HCT116 (cell line): ENCODE data around the gene CCDC116. TPM values are rescaled to one million over a fixed set of nuclear protein-coding genes. Genes with fewer than 3 reads are reported as not detected.

ENCODE experiments used
- ATAC-seq: fragments of 200-7000 bp; cut with Tn5 transposase; 2 replicates; pipeline ENCODE4 v1.9.1; 2020; ENCODE audit warnings: mild to moderate bottlenecking, moderate library complexity
- BruUV-seq: library from RNA; stranded (reverse); fragments of 400-500 nt; replicated peaks from 2 replicates; lab custom pipeline; 2021; lab: Mats Ljungman, UMichigan
- CTCF ChIA-PET: fragments of 300-600 bp; sonication (Branson Sonifier 250); formaldehyde crosslinking; loops from one replicate; lab custom pipeline; 2021; ENCODE audit warnings: antibody characterized with exemption; lab: Charles Lee
- POLR2A ChIA-PET: fragments of 300-600, 350-600 bp; sonication (Branson Sonifier 250); formaldehyde crosslinking; loops from one replicate; lab custom pipeline; 2021; ENCODE audit warnings: antibody characterized with exemption; lab: Charles Lee
- RAD21 ChIA-PET, 2 experiments: fragments of 300-600 bp; sonication (Branson Sonifier 250); formaldehyde crosslinking; loops; one replicate each; lab custom pipeline; 2023; ENCODE audit warnings: low total read pairs in 2 of 2; ENCODE audit not compliant: uncharacterized antibody in 2 of 2, unreplicated experiment in 2 of 2, low non-redundant PET in 1 of 2; lab: Charles Lee
- DNase-seq: peaks from one replicate; pipeline ENCODE4 v3.0.0-alpha.2; 2010; ENCODE audit warnings: low read depth, low spot score
- H2AFZ ChIP-seq: fragments of 200-600 bp; shearing (Covaris generic), sonication (generic); 2 replicates; pipeline ENCODE4 v1.6.1; 2017; ENCODE audit warnings: low read depth, mixed run types, mixed read lengths, antibody characterized with exemption, low read length; ENCODE audit not compliant: poor library complexity, severe bottlenecking
- H3K27ac ChIP-seq: 2 replicates; pipeline ENCODE4 v1.5.1; 2012; ENCODE audit warnings: low read depth, low read length
- H3K27me3 ChIP-seq: fragments of 200-600 bp; sonication (generic); 2 replicates; pipeline ENCODE4 v1.6.1; 2016; ENCODE audit warnings: mixed run types, low read length, mixed read lengths; ENCODE audit not compliant: insufficient read depth
- H3K36me3 ChIP-seq, 2 experiments: fragments of 200-500 bp in 1 of 2; fragments of 200-600 bp in 1 of 2; sonication (Bioruptor generic) in 1 of 2; sonication (generic) in 1 of 2; 2 replicates each; pipeline versions ENCODE4 v1.5.1 to v1.6.1; 2014 to 2016; ENCODE audit warnings: low read length in 2 of 2, inconsistent platforms in 1 of 2, mixed read lengths in 1 of 2, mixed run types in 1 of 2; ENCODE audit not compliant: insufficient read depth in 2 of 2, control insufficient read depth in 1 of 2
- H3K4me1 ChIP-seq, 2 experiments: fragments of 200-600 bp in 1 of 2; sonication (generic) in 1 of 2; 2 replicates each; pipeline versions ENCODE4 v1.5.1 to v1.6.1; 2012 to 2017; ENCODE audit warnings: low read length in 2 of 2, inconsistent platforms in 1 of 2, mild to moderate bottlenecking in 1 of 2, mixed read lengths in 1 of 2, mixed run types in 1 of 2, moderate library complexity in 1 of 2; ENCODE audit not compliant: insufficient read depth in 2 of 2, control insufficient read depth in 1 of 2
- H3K4me2 ChIP-seq: fragments of 200-600 bp; sonication (generic); 2 replicates; pipeline ENCODE4 v1.6.1; 2017; ENCODE audit warnings: mixed run types, low read length, mixed read lengths
- H3K4me3 ChIP-seq, 2 experiments: fragments of 200-600 bp in 1 of 2; sonication (generic) in 1 of 2; replicated peaks in 1 of 2; 2 replicates each; pipeline ENCODE4 v1.5.1; 2011 to 2016; ENCODE audit warnings: low read length in 2 of 2, control low read depth in 1 of 2, low read depth in 1 of 2, mild to moderate bottlenecking in 1 of 2, mixed read lengths in 1 of 2, mixed run types in 1 of 2
- H3K79me2 ChIP-seq: fragments of 200-600 bp; sonication (generic); 2 replicates; pipeline ENCODE4 v1.6.1; 2017; ENCODE audit warnings: mild to moderate bottlenecking, mixed run types, low read length, moderate library complexity, mixed read lengths; ENCODE audit not compliant: insufficient read depth
- H3K9ac ChIP-seq: fragments of 200-600 bp; sonication (generic); 2 replicates; pipeline ENCODE4 v1.6.1; 2016; ENCODE audit warnings: low read length, mixed read lengths
- H3K9me2 ChIP-seq: fragments of 200-600 bp; sonication (generic), shearing (Covaris generic); 2 replicates; pipeline ENCODE4 v1.6.1; 2017; ENCODE audit warnings: mixed run types, mild to moderate bottlenecking, moderate library complexity; ENCODE audit not compliant: insufficient read depth
- H3K9me3 ChIP-seq, 2 experiments: fragments of 200-500 bp in 1 of 2; fragments of 200-600 bp in 1 of 2; sonication (Bioruptor generic) in 1 of 2; sonication (generic) in 1 of 2; 2 replicates each; pipeline ENCODE4 v1.6.1; 2014 to 2017; ENCODE audit warnings: low read length in 2 of 2, mixed read lengths in 2 of 2, inconsistent platforms in 1 of 2, low read depth in 1 of 2, mild to moderate bottlenecking in 1 of 2, mixed run types in 1 of 2, moderate library complexity in 1 of 2; ENCODE audit not compliant: control insufficient read depth in 1 of 2, insufficient read depth in 1 of 2
- H4K20me1 ChIP-seq: fragments of 200-600 bp; sonication (generic), shearing (Covaris generic); 2 replicates; pipeline ENCODE4 v1.6.1; 2017; ENCODE audit warnings: mixed run types, mild to moderate bottlenecking, moderate library complexity; ENCODE audit not compliant: insufficient read depth
- CBX3 ChIP-seq: IDR thresholded peaks from 2 replicates; pipeline ENCODE4 v1.6.1; 2012; ENCODE audit warnings: low read depth
- ELF1 ChIP-seq: IDR thresholded peaks from 2 replicates; pipeline ENCODE4 v1.6.1; 2012; ENCODE audit warnings: low read depth, borderline replicate concordance
- EZH2 ChIP-seq: fragments of 200-600 bp; sonication (generic); IDR thresholded peaks from 2 replicates; pipeline ENCODE4 v1.6.1; 2017; ENCODE audit warnings: antibody characterized with exemption, mixed run types
- EZH2phosphoT487 ChIP-seq: fragments of 200-600 bp; IDR thresholded peaks from 2 replicates; pipeline ENCODE4 v1.6.1; 2018; ENCODE audit warnings: antibody characterized with exemption, borderline replicate concordance
- FOSL1 ChIP-seq: IDR thresholded peaks from 2 replicates; pipeline ENCODE4 v1.6.1; 2012; ENCODE audit warnings: low read depth
- JUND ChIP-seq: IDR thresholded peaks from 2 replicates; pipeline ENCODE4 v1.6.1; 2012
- POLR2A ChIP-seq: IDR thresholded peaks from 2 replicates; pipeline ENCODE4 v1.7.0; 2011; ENCODE audit warnings: borderline replicate concordance; ENCODE audit not compliant: insufficient read depth, insufficient read length; ENCODE audit errors: extremely low read depth
- POLR2AphosphoS5 ChIP-seq: IDR thresholded peaks from 2 replicates; pipeline ENCODE4 v1.6.1; 2011; ENCODE audit warnings: mild to moderate bottlenecking, low read depth, low read length, moderate library complexity
- SIN3A ChIP-seq: IDR thresholded peaks from 2 replicates; pipeline ENCODE4 v1.6.1; 2012; ENCODE audit warnings: low read depth
- TCF7L2 ChIP-seq: IDR thresholded peaks from 2 replicates; pipeline ENCODE4 v1.7.0; 2011; ENCODE audit warnings: borderline replicate concordance, inconsistent platforms; ENCODE audit not compliant: insufficient read depth, insufficient read length; ENCODE audit errors: extremely low read depth
- ZFX ChIP-seq: fragments of 450-650 bp; IDR thresholded peaks from 2 replicates; pipeline ENCODE4 v1.6.1; 2017
- intact Hi-C: fragments of 100-400 bp; cut with micrococcal nuclease; formaldehyde crosslinking; loops from 2 replicates; pipeline ENCODE4 v1.10.0; 2022
- total RNA-seq: library from RNA; stranded (reverse); gene quantifications from one replicate; pipeline ENCODE4 v1.2.1, GENCODE V29; 2021; ENCODE audit not compliant: unreplicated experiment
- TF ChIP-seq, protein P1 (sequence below): IDR thresholded peaks from 2 replicates; pipeline ENCODE4 v1.6.1; 2012

CCDC116 gene
- total RNA-seq, 1 experiment from 2014 or later = 0.66 TPM

GRCh38 chr22:21683401-21683811, 50.8 kb downstream of the CCDC116 start:
- Histone ChIP-seq H3K4me3 (no peak overlapping the region), H3K27ac (no peak overlapping the region), H2AFZ (no peak overlapping the region), H4K20me1 (no peaks in the 10 kb centered on the region), H3K9me3 (no peaks in the 10 kb centered on the region), H3K4me1 (peaks cover 0 to 6% of the 10 kb centered on the region in 2 experiments; a peak in 1 of 4 replicates)
- BruUV-seq = no TSS peak
- CTCF ChIA-PET = no interaction called here
- POLR2A ChIA-PET = no interaction called here
- DNase-seq (no peak), ATAC-seq (no peak)
- TF ChIP-seq ZFX (no peak), EZH2 (no peak), JUND (no peak), SIN3A (no peak), EZH2phosphoT487 (no peak), POLR2A (no peak), POLR2AphosphoS5 (no peak), TCF7L2 (no peak), FOSL1 (no peak), ELF1 (no peak), CBX3 (no peak)
- TF ChIP-seq, protein P1, sequence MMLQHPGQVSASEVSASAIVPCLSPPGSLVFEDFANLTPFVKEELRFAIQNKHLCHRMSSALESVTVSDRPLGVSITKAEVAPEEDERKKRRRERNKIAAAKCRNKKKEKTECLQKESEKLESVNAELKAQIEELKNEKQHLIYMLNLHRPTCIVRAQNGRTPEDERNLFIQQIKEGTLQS = no peak
- TF ChIP-seq, all 23 proteins: peak for 0
- no peak overlapping the region for H3K4me2 ChIP-seq
- RAD21 ChIA-PET = no interaction called here
- H3K79me2 ChIP-seq = no peaks in the 10 kb centered on the region
- no peaks in the 10 kb centered on the region for H3K9me2 ChIP-seq
- no peaks in the 10 kb centered on the region for H3K27me3 ChIP-seq
- H3K9ac ChIP-seq = no peak overlapping the region
- intact Hi-C loops = no loop called here
- H3K36me3 ChIP-seq = peaks cover 7 to 9% of the 10 kb centered on the region in 2 experiments; a peak in 3 of 4 replicates
